SJSA1 (cell line): Measurements from ENCODE around the gene SH3BGRL2. TPM values are rescaled to one million over a fixed set of nuclear protein-coding genes. Genes with fewer than 3 reads are reported as not detected.
"Not testable (repeated sequence)": the region's sequence is repeated elsewhere in the genome, so short reads cannot be mapped to it uniquely, and the experiment has no call there.

ENCODE experiments used
- DNase-seq, 2 experiments: peaks; one replicate each; pipeline ENCODE4 v3.0.0-alpha.2; 2015 to 2020; ENCODE audit warnings: low spot score in 2 of 2, low read depth in 1 of 2
- H3K27ac ChIP-seq: fragments of 250-450 bp; sonication (Bioruptor Pico); 2 replicates; pipeline ENCODE4 v1.5.1; 2020; ENCODE audit warnings: mild to moderate bottlenecking, moderate library complexity
- H3K27me3 ChIP-seq: fragments of 250-450 bp; sonication (Bioruptor Pico); replicated peaks from 2 replicates; pipeline ENCODE4 v1.5.1; 2020; ENCODE audit warnings: mild to moderate bottlenecking, moderate library complexity
- H3K36me3 ChIP-seq: fragments of 250-450 bp; sonication (Bioruptor Pico); 2 replicates; pipeline ENCODE4 v1.5.1; 2020; ENCODE audit warnings: mild to moderate bottlenecking
- H3K4me1 ChIP-seq: fragments of 250-450 bp; sonication (Bioruptor Pico); replicated peaks from 2 replicates; pipeline ENCODE4 v1.6.1; 2021; ENCODE audit warnings: mild to moderate bottlenecking
- H3K4me3 ChIP-seq: fragments of 250-450 bp; sonication (Bioruptor Pico); 2 replicates; pipeline ENCODE4 v1.5.1; 2020; ENCODE audit warnings: mild to moderate bottlenecking
- H3K9me3 ChIP-seq: fragments of 250-450 bp; sonication (Bioruptor Pico); replicated peaks from 2 replicates; pipeline ENCODE4 v1.5.1; 2020; ENCODE audit warnings: mild to moderate bottlenecking
- total RNA-seq: library from RNA; depleted of rRNA; stranded (reverse); fragments of >200 nt; shearing (Covaris generic); gene quantifications from 2 replicates; pipeline ENCODE4 v1.2.3, GENCODE V29; 2014

Gene SH3BGRL2
- total RNA-seq, 1 experiment from 2014 or later, result 4.7 TPM

DNA sequence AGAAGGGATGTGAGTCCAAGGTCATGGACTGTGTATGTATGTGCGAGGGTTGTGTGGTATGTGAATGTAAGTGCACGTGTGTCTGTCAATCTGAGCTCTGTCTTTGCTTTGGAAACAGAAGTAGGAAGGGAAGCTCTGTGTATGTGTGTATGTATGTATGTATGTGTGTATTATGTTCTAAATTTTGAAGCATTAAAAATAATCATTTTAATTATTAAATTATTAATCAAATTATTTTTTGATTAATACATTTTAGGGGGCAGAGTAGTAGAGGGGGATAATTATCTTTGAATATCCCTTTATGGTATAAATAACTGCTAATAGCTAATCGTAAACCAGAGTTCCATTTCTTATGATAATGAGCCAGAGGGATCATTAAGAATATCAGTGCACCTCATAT is 42.8 kb downstream of the SH3BGRL2 start:
- H3K27ac ChIP-seq, result no peak overlapping the region
- no peaks in the 10 kb centered on the region for H3K27me3 ChIP-seq
- H3K36me3 ChIP-seq, result no peaks in the 10 kb centered on the region
- H3K4me1 ChIP-seq, result no peaks in the 10 kb centered on the region; the same call in 1 of the 2 replicates
- no peak for DNase-seq
- no peaks in the 10 kb centered on the region for H3K9me3 ChIP-seq
- no peak overlapping the region for H3K4me3 ChIP-seq

DNA sequence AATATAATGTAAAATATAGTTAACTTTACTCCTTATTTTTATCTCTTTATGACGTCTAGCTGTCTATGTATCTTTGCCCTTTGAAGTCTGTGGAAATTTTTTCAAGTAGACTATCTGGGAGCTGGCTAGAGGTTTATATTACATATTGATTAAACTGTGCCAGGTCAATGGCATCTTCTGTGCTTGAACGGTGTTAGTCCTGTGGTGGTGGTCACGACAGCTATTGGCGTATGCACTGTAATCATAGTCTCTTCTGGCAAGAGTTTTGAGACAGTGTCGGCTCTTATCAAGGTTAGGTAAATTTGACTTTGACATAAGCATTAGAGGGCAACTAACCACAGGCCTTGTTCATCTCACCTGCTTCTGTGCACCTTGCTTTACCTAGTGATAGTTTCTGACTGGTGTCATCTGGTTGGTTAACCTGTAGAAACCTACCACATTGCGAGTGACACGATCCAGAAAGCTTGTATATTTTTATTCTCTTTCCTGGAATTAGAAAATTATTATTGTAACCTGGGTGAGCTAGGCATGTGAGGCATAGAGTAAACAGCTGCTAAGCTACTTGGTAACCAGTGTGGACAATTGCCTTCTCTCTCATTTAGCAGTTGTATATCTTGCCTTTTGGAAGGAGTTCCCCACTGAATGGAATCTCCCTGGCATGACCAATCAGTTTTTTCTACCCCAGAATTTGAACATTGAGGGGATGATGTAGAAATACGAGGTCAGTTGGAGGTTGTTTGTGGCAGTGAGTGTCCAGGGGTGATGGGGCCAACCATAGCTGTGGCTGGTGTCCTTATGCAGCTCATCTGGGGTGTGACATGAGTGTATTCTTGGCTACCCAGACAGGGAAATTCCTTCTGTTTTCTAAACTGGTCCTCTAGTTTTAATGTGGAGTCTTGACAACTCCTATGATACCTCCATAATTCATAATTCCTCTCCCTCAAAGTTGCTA is 45.9 kb downstream of the SH3BGRL2 start:
- Histone ChIP-seq H3K4me3 (no peak overlapping the region), H3K27ac (no peak overlapping the region), H3K9me3 (no peaks in the 10 kb centered on the region), H3K36me3 (no peaks in the 10 kb centered on the region), H3K4me1 (no peaks in the 10 kb centered on the region), H3K27me3 (no peaks in the 10 kb centered on the region)
- no peak for DNase-seq

DNA sequence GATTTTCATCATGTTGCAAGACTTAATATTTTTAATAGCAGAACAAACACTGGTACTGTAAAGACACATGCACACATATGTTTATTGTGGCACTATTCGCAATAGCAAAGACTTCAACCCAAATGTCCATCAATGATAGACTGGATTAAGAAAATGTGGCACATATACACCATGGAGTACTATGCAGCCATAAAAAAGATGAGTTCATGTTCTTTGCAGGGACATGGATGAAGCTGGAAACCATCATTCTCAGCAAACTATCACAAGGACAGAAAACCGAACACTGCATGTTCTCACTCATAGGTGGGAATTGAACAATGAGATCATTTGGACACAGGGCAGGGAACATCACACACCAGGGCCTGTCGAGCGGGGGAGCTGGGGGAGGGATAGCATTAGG is 51.6 kb downstream of the SH3BGRL2 start:
- not testable (repeated sequence) for DNase-seq, H3K4me3 ChIP-seq, H3K9me3 ChIP-seq, H3K27me3 ChIP-seq, H3K27ac ChIP-seq, H3K36me3 ChIP-seq, H3K4me1 ChIP-seq

DNA sequence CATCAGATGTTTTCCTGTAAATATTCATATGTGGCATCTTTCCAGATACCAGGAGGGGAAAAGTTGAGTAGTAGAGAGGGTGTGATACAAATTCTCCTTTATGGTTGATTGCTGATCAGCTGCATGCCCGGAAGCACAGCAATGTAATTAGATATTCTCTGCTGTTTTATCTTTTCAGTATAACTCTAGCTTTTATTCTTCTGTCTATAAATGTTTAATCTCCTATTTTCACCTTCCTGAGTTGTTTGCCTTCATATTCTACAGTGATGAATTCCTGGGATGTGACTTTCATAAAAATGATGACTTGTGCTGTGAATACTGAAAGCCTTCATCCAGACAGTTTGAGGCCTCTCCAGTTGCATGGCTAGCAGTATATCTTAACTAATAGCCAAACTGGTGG is 53.7 kb downstream of the SH3BGRL2 start:
- H3K36me3 ChIP-seq, result no peaks in the 10 kb centered on the region
- no peak for DNase-seq
- H3K9me3 ChIP-seq, result no peaks in the 10 kb centered on the region
- H3K4me1 ChIP-seq, result no peaks in the 10 kb centered on the region
- no peaks in the 10 kb centered on the region for H3K27me3 ChIP-seq
- H3K4me3 ChIP-seq, result no peak overlapping the region
- no peak overlapping the region for H3K27ac ChIP-seq

DNA sequence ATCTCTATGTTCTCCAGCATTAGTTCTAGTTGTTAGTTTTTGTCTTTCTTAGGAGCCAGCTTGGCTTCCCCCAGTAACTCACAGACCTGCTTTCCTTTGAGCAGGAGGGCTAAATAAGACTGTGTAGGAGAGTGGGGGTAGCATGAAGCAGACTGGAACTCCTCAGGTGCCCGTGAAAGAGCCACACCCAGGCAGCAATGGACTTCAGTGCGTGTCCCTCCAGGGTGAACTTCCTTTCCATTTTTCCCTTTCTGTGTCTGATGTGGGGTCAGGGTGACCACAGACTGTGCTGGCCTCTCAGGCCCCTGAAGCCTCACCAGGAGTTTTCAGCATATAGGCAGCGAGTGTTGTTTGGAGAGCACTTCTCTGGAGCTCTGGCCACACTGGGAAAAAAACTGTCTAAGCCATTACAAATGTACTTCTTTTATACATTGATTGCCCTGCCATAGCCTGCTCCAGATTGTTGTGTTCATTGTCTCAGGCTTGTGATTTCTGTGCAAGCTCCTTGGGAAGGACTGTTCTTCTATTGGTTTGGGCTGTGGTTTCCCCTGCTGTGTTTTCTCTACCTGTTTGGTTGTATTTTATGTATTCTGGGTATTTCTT is 55.7 kb downstream of the SH3BGRL2 start:
- Histone ChIP-seq H3K36me3 (no peaks in the 10 kb centered on the region), H3K4me3 (no peak overlapping the region), H3K27ac (no peak overlapping the region), H3K9me3 (no peaks in the 10 kb centered on the region), H3K4me1 (no peaks in the 10 kb centered on the region), H3K27me3 (no peaks in the 10 kb centered on the region)
- DNase-seq, result no peak

DNA sequence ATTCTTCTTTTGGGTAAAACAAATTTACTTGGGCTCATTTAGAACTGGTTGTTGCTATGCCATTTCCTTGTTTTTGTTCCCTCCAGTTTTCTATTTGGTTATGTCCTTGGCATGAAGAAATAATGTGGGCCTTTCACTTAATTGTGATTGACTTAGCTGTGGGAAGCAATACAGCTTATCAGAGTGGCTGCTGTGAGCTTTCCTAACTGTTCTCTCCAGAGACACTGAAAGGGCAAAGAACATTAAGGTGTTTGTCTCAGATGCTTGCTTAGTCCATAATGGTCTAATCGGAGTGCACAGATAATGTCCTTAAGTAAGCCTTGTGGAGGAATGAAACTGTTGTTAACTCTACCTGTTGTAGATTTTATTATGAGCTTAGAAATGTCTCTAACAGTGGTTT is 56.6 kb downstream of the SH3BGRL2 start:
- Histone ChIP-seq H3K4me1 (no peaks in the 10 kb centered on the region), H3K27me3 (no peaks in the 10 kb centered on the region), H3K27ac (no peak overlapping the region), H3K9me3 (no peaks in the 10 kb centered on the region), H3K36me3 (no peaks in the 10 kb centered on the region), H3K4me3 (no peak overlapping the region)
- no peak for DNase-seq

DNA sequence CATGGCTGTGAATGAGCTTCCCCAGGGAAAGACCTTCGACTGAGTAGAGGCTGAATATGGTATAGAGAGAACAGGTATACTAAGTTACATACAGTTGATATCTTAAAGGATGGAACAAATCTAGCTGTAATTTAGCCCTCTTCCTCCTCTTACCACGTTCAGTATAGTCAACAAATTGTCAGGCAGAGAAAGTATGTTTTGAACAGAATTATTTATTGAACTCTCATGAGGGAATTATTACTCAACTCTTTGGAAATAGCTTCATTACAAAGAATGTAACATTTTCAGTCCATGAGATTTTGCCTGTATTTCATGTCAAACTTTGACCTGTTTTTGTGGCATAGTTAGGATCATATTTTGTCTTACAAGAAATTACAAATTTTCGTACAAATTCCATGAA is 63.0 kb downstream of the SH3BGRL2 start:
- DNase-seq, result no peak
- H3K4me1 ChIP-seq, result no peaks in the 10 kb centered on the region
- H3K27ac ChIP-seq, result no peak overlapping the region
- no peak overlapping the region for H3K4me3 ChIP-seq
- H3K9me3 ChIP-seq, result no peaks in the 10 kb centered on the region
- no peaks in the 10 kb centered on the region for H3K27me3 ChIP-seq
- H3K36me3 ChIP-seq, result no peaks in the 10 kb centered on the region

DNA sequence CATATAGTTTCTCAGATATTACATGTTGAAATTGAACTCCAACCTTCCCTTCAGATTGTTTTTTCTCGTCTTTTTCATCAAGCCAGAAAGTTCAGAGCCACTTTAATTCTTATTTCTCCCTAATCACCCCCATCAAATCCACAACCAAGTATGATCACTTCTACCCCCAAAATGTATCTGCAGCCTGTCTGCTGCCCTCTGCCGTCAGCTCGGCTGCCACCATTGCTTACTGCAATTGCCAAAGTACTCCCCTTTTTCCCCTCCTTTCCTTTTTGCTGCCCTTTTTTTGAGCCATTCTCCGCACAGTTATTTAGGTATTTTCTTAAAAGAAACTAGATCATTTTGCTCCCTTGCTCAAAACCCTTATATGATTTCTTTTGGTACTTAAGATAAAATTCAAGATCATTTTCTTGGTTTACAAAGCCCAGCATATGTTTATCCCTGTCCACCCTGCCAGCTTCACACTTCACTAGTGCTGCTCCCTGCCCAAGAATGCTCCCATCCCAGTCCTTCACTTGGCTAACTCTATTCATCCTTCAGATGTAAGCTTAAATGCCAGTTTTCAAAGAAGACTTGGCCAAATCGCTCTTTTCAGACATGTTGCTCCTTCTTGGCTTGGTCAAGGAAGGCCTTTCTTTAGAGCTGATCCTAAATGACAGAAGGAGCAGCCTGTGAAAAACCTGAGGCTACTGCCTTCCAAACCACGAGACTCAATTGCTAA is 63.7 kb downstream of the SH3BGRL2 start:
- no peak for DNase-seq
- Histone ChIP-seq H3K4me1 (no peaks in the 10 kb centered on the region), H3K27me3 (no peaks in the 10 kb centered on the region), H3K4me3 (no peak overlapping the region), H3K36me3 (no peaks in the 10 kb centered on the region), H3K27ac (no peak overlapping the region), H3K9me3 (no peaks in the 10 kb centered on the region)

DNA sequence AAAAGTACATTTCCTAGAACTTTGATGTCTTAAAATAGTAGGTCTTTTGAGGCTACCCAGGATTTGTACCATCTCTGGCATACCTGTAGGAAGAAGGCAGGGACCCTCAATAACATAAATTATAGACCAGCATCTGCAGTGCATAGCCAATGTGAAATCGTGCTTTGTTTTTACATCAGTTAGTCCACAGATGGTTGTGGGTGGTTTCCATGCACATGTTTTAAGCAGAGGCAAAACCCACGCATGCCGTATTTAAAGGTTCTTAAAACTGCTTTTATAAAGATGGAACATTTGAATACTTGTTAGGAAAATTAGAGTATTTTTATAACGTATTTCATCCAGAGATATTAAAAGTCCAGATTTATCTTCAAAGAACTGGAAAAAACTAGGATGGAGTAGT is 66.3 kb downstream of the SH3BGRL2 start:
- no peaks in the 10 kb centered on the region for H3K4me1 ChIP-seq
- H3K36me3 ChIP-seq, result no peaks in the 10 kb centered on the region
- H3K9me3 ChIP-seq, result no peaks in the 10 kb centered on the region
- DNase-seq, result no peak
- no peaks in the 10 kb centered on the region for H3K27me3 ChIP-seq
- H3K27ac ChIP-seq, result no peak overlapping the region
- H3K4me3 ChIP-seq, result no peak overlapping the region

DNA sequence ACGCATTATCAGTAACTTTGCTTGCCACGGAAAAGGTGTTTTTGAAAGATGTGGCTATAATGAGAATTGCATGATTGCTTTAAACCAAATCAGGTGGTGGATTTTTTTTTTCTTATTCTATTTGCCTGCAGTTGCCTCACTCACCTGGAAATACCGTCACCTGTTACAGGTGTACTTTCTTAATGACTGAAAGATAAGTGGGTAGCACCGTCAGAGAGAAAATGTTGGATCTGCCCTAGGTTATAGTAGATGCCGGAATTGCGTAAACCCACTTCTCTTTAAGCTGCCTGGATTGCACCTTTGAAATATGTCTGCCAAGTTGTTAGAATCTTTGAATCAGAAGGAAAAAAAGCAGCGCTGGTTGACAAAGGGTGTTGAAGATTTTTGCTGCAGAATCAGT is 68.5 kb downstream of the SH3BGRL2 start:
- H3K4me1 ChIP-seq, result no peaks in the 10 kb centered on the region
- H3K36me3 ChIP-seq, result no peaks in the 10 kb centered on the region
- H3K27me3 ChIP-seq, result no peaks in the 10 kb centered on the region
- H3K4me3 ChIP-seq, result no peak overlapping the region
- no peak for DNase-seq
- no peak overlapping the region for H3K27ac ChIP-seq
- H3K9me3 ChIP-seq, result no peaks in the 10 kb centered on the region

DNA sequence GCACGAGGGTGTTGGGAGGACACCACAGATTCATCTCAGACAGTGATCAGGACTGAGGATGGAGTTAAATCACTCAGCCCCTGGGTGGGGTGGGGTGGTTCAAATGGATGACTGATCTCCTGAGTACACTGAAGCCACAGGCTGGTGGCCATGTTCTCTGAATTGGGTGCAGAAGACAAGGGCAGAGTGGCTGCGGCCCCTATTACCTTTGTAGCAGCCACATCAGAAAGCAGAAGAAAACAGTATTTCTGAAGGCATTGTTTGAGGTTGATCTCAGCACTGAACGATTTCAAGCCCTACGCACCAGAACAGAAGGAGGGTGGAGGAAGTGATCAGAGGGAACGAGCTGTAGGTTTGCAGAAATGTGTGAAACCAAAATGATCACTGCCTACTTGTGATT is 71.6 kb downstream of the SH3BGRL2 start:
- no peaks in the 10 kb centered on the region for H3K4me1 ChIP-seq
- no peaks in the 10 kb centered on the region for H3K36me3 ChIP-seq
- no peaks in the 10 kb centered on the region for H3K9me3 ChIP-seq
- H3K27me3 ChIP-seq, result no peaks in the 10 kb centered on the region
- H3K4me3 ChIP-seq, result no peak overlapping the region
- H3K27ac ChIP-seq, result no peak overlapping the region
- DNase-seq, result no peak

DNA sequence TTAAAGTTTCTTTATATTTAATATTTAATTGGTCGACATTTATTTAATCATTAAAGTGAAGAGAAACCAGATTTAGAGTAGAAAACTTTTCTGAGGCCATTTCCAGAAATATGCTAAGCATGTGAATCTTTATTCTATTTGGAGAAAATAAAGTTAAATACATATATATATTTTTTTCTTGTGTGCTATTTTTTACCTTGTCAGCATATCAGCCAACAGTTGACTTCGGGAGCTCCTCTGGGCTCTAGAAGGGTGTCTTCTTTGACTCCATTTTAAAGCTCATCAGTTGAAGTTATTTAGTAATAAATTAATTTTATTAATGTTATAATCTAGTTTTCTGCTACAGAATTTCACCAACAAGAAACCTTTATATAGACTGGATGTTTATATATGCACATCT is 73.1 kb downstream of the SH3BGRL2 start:
- no peaks in the 10 kb centered on the region for H3K27me3 ChIP-seq

DNA sequence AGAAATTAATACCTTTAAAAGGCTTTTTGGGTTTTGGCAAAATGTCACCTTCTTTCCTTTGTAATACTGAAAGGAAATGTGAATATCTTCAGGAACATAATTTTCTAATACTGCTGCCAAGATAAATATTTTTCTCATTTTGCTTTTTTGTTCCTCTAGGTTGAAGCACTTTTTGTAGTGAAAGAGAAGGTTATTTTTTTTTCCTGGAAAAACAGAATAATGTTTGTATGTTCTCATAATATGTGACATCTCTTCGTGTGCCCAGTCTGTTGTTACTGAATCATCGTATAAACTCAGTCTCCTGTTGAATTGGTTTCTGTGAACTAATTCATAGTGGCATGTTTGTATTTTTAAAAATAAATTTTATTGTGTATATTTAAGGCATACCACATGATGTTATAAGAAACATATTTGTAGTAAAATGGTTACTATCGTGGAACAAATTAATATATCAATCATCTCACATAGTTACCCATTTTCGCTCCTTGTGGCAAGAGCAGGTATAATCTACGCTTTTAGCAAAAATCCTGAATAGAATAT is 74.4 kb downstream of the SH3BGRL2 start:
- H3K4me3 ChIP-seq, result no peak overlapping the region
- H3K9me3 ChIP-seq, result no peaks in the 10 kb centered on the region
- H3K4me1 ChIP-seq, result no peaks in the 10 kb centered on the region
- no peak overlapping the region for H3K27ac ChIP-seq
- DNase-seq, result no peak
- no peaks in the 10 kb centered on the region for H3K36me3 ChIP-seq
- no peaks in the 10 kb centered on the region for H3K27me3 ChIP-seq

More for the DNA sequence above, 73.1 kb downstream of the SH3BGRL2 start:
- Histone ChIP-seq H3K27ac (no peak overlapping the region), H3K4me3 (no peak overlapping the region), H3K9me3 (no peaks in the 10 kb centered on the region), H3K36me3 (no peaks in the 10 kb centered on the region), H3K4me1 (no peaks in the 10 kb centered on the region)
- no peak for DNase-seq

DNA sequence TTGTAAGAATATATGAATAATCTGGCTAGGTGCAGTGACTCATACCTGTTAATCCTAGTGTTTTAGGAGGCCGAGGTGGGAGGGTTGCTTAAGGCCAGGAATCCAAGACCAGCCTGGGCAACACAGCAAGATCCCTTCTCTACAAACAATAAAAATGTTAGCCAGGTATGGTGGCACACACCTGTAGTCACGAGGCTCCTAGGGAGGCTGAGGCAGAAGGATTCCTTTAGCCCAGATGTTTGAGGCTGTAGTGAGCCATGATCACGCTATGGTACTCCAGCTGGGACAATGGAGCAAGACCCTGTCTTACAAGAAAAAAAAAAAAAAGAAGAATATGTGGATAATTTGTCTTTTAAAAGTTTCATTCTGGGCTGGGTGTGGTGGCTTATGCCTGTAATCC is 75.4 kb downstream of the SH3BGRL2 start:
- Histone ChIP-seq H3K27ac (no peak overlapping the region), H3K4me1 (no peaks in the 10 kb centered on the region), H3K4me3 (no peak overlapping the region), H3K9me3 (no peaks in the 10 kb centered on the region), H3K27me3 (no peaks in the 10 kb centered on the region), H3K36me3 (no peaks in the 10 kb centered on the region)
- DNase-seq, result no peak
